ENCODE results near the gene FUT8.

The FUT8 gene

GRCh38 chr14:65487783-65488494 lies 75.4 kb downstream of the FUT8 start:
- CTCF ChIA-PET = interaction anchor here (0.6 kb wide), 1 partner anchor 84 kb away, joined by 3 read pairs; no protein-coding TSS in a partner anchor
- no peak for DNase-seq (ENCODE audit: low spot score)
- POLR2A ChIA-PET (ENCODE audit: low non-redundant PET) = no interaction called here

GRCh38 chr14:65491274-65491673 lies 78.7 kb downstream of the FUT8 start:
- H3K27ac ChIP-seq = no peak overlapping the region
- no peak for TF ChIP-seq CTCF (conservative IDR thresholded peaks at IDR 0.05; ENCODE audit: low read depth)
- CTCF ChIA-PET = no interaction called here
- no peak for DNase-seq (ENCODE audit: low spot score)
- POLR2A ChIA-PET (ENCODE audit: low non-redundant PET) = no interaction called here

More at GRCh38 chr14:65487783-65488494, 75.4 kb downstream of the FUT8 start:
- no peak overlapping the region for H3K27ac ChIP-seq
- no peak for TF ChIP-seq CTCF (conservative IDR thresholded peaks at IDR 0.05; ENCODE audit: low read depth)

GRCh38 chr14:65492266-65492665 lies 79.7 kb downstream of the FUT8 start:
- POLR2A ChIA-PET (ENCODE audit: low non-redundant PET) = no interaction called here
- CTCF ChIA-PET = interaction anchor here (0.6 kb wide), 2 partner anchors 320 to 332 kb away, joined by 3 read pairs; no protein-coding TSS in a partner anchor
- TF ChIP-seq CTCF (conservative IDR thresholded peaks at IDR 0.05; ENCODE audit: low read depth) = no peak
- no peak overlapping the region for H3K27ac ChIP-seq
- DNase-seq (ENCODE audit: low spot score) = no peak

GRCh38 chr14:65495196-65495595 lies 82.7 kb downstream of the FUT8 start:
- DNase-seq (ENCODE audit: low spot score) = no peak
- no peak overlapping the region for H3K27ac ChIP-seq
- ChIA-PET POLR2A (ENCODE audit: low non-redundant PET) (no interaction called here), CTCF (no interaction called here)
- TF ChIP-seq CTCF (conservative IDR thresholded peaks at IDR 0.05; ENCODE audit: low read depth) = no peak

GRCh38 chr14:65496178-65496993 lies 83.9 kb downstream of the FUT8 start:
- POLR2A ChIA-PET (ENCODE audit: low non-redundant PET) = no interaction called here
- DNase-seq (ENCODE audit: low spot score) = no peak
- H3K27ac ChIP-seq = no peak overlapping the region
- CTCF ChIA-PET = no interaction called here
- no peak for TF ChIP-seq CTCF (conservative IDR thresholded peaks at IDR 0.05; ENCODE audit: low read depth)

GRCh38 chr14:65499138-65499537 lies 86.6 kb downstream of the FUT8 start:
- DNase-seq (ENCODE audit: low spot score) = no peak
- POLR2A ChIA-PET (ENCODE audit: low non-redundant PET) = no interaction called here
- CTCF ChIA-PET = interaction anchor here (1.0 kb wide), 1 partner anchor 54 kb away, joined by 3 read pairs; no protein-coding TSS in a partner anchor
- TF ChIP-seq CTCF (conservative IDR thresholded peaks at IDR 0.05; ENCODE audit: low read depth) = no peak
- H3K27ac ChIP-seq = no peak overlapping the region

All from RWPE1 (cell line).